Testis (tissue), 2 donors: ENCODE data around the gene WNT3.

Source experiments
- CTCF ChIP-seq, 3 experiments: fragments of 450-650 bp in 2 of 3; fragments of 200-600 bp in 1 of 3; sonication (generic) in 1 of 3; IDR thresholded peaks; one replicate each; pipeline ENCODE4 v1.5.1; 2016 to 2019; ENCODE audit warnings: antibody characterized with exemption in 3 of 3, mild to moderate bottlenecking in 2 of 3, moderate library complexity in 1 of 3
- POLR2A ChIP-seq: fragments of 450-650 bp; IDR thresholded peaks from one replicate; pipeline ENCODE4 v1.6.1; 2017; ENCODE audit warnings: antibody characterized with exemption, mild to moderate bottlenecking, moderate library complexity

GRCh38 chr17:46832945-46833839, 14.7 kb upstream of the WNT3 start:
- TF ChIP-seq POLR2A (no peak), CTCF (IDR thresholded peaks at IDR 0.05) (no peak)
